HG03095 (cell line): ENCODE results near the gene KANSL3.

Experiments used
- ATAC-seq: cut with Tn5 transposase; IDR thresholded peaks from one replicate; pipeline ENCODE4 v1.9.1; 2021; ENCODE audit warnings: moderate library complexity; ENCODE audit not compliant: unreplicated experiment

The KANSL3 gene

GRCh38 chr2:96546797-96547196, 91.3 kb downstream of the KANSL3 start:
- no peak for ATAC-seq

DNA sequence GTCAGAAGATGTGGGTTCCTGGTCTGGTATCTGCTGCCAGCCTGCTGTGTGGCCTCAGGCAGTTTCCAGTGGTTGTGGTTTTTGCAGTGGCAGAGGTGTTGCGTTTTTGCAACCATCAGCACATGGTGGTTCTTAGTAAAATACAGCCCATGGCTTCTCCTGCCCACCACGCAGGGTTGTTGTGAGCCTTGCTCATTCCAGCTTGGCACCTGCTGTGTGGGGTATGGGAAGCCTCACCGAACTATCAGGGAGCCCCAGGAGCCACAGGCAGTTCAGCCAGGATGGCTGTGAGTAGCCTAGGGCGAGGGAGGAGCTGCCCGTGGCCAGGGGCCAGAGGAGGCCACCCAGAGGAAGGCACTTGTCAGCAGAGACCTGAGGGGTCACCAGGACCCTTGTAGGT, 91.8 kb downstream of the KANSL3 start:
- ATAC-seq, result no peak
